Transverse colon (tissue), 4 donors: ENCODE measurements around the gene SYT2. TPM values are rescaled to one million over a fixed set of nuclear protein-coding genes. Genes with fewer than 3 reads are reported as not detected.

ENCODE experiments used
- DNase-seq: peaks from one replicate; pipeline ENCODE4 v3.0.0-alpha.2; 2019
- H3K27ac ChIP-seq, 4 donors: fragments of 200-600 bp; sonication (generic); 2 replicates each; pipeline ENCODE4 v1.5.1; 2016 to 2018; ENCODE audit warnings: inconsistent platforms in 4 of 4
- H3K27me3 ChIP-seq: fragments of 200-600 bp; sonication (generic); 2 replicates; pipeline ENCODE4 v1.5.1; 2017; ENCODE audit warnings: inconsistent platforms
- H3K36me3 ChIP-seq, 4 donors: fragments of 200-600 bp; sonication (generic); 2 replicates each; pipeline ENCODE4 v1.5.1; 2017 to 2019; ENCODE audit warnings: inconsistent platforms in 4 of 4
- H3K4me1 ChIP-seq, 4 donors: fragments of 200-600 bp; sonication (generic); 2 replicates each; pipeline ENCODE4 v1.5.1; 2017 to 2020; ENCODE audit warnings: inconsistent platforms in 4 of 4
- H3K4me3 ChIP-seq, 4 donors: fragments of 200-600 bp; sonication (generic); 1 replicate in 1 of 4; 2 replicates in 3 of 4; pipeline versions ENCODE4 v1.5.1 to v1.6.1; 2017 to 2019; ENCODE audit warnings: inconsistent platforms in 4 of 4
- H3K9me3 ChIP-seq, 2 donors: fragments of 200-600 bp; sonication (generic); 2 replicates each; pipeline ENCODE4 v1.5.1; 2017 to 2019; ENCODE audit warnings: inconsistent platforms in 2 of 2
- CTCF ChIP-seq, 5 experiments: fragments of 200-600 bp in 3 of 5; fragments of 450-650 bp in 2 of 5; sonication (generic) in 3 of 5; IDR thresholded peaks; 1 replicate in 2 of 5; 2 replicates in 3 of 5; pipeline ENCODE4 v1.5.1; 2016 to 2017; ENCODE audit warnings: antibody characterized with exemption in 5 of 5, inconsistent platforms in 3 of 5, mild to moderate bottlenecking in 2 of 5, moderate library complexity in 1 of 5
- EP300 ChIP-seq: sonication (generic); formaldehyde crosslinking; IDR thresholded peaks from one replicate; pipeline ENCODE4 v1.6.1; 2017; ENCODE audit warnings: antibody characterized with exemption, low read depth
- POLR2A ChIP-seq: fragments of 450-650 bp; IDR thresholded peaks from one replicate; pipeline ENCODE4 v1.6.1; 2016; ENCODE audit warnings: antibody characterized with exemption, mild to moderate bottlenecking, moderate library complexity
- POLR2AphosphoS5 ChIP-seq, 3 donors: sonication (generic); formaldehyde crosslinking; IDR thresholded peaks; one replicate each; pipeline ENCODE4 v1.6.1; 2016; ENCODE audit warnings: antibody characterized with exemption in 3 of 3
- WGBS, 2 donors: methylation state at CpG; one replicate each; pipeline ENCODE4 v1.1.5; 2018; ENCODE audit warnings: low coverage in 1 of 2; 5-methylcytosine and 5-hydroxymethylcytosine counted together
- in situ Hi-C, 4 donors: fragments of 200-750 bp; cut with MboI; loops; one replicate each; pipeline versions ENCODE4 v1.15.0 to v1.15.1; 2017; ENCODE audit warnings: low sequenced_read_pairs in 3 of 4, low pct_ligation_motif_present in 1 of 4, low pct_unique_long_range_greater_than_20kb in 1 of 4
- intact Hi-C: fragments of 100-400 bp; cut with DNase I; formaldehyde crosslinking; loops from one replicate; pipeline ENCODE4 v1.15.1; 2023; ENCODE audit warnings: low total_unique reads
- total RNA-seq, 4 donors: library from RNA; depleted of rRNA; stranded (reverse); fragments of >200 nt; gene quantifications; one replicate each; pipeline ENCODE4 v1.1.0, GENCODE V29; 2016

The SYT2 gene
- total RNA-seq, 4 donors from 2014 or later = 0.16 to 0.40 TPM; not detected in 2

- Histone ChIP-seq H3K27ac (no peak overlapping the region), H3K27me3 (peaks cover 51% of the 10 kb centered on the region), H3K4me3 (no peak overlapping the region), H3K9me3 (no peaks in the 10 kb centered on the region), H3K4me1 (no peaks in the 10 kb centered on the region), H3K36me3 (no peaks in the 10 kb centered on the region)
- WGBS, 2 donors = 62 to 100% methylated on average over 1 to 6 of the region's 6 CpGs
- in situ Hi-C loops = loop anchor here (25.0 kb wide), 2 partner anchors 216 to 516 kb away; partner anchors contain the start of gene LGR6 (in 3 of the 4)
- TF ChIP-seq POLR2A = no peak
- TF ChIP-seq EP300 = no peak
- no peak for TF ChIP-seq CTCF (IDR thresholded peaks at IDR 0.05)
- TF ChIP-seq POLR2AphosphoS5 (IDR thresholded peaks at IDR 0.05) = no peak
- intact Hi-C loops = no loop called here
- DNase-seq = no peak
Observed at GRCh38 chr1:202703191-202703590, 7.1 kb downstream of the SYT2 start.

GRCh38 chr1:202702088-202702487 lies 8.2 kb downstream of the SYT2 start:
- intact Hi-C loops = no loop called here
- DNase-seq = no peak
- H3K9me3 ChIP-seq = no peaks in the 10 kb centered on the region
- H3K27me3 ChIP-seq = peaks cover 45% of the 10 kb centered on the region
- no peaks in the 10 kb centered on the region for H3K4me1 ChIP-seq
- no peak overlapping the region for H3K27ac ChIP-seq
- 69% methylated on average over 5 of the region's 5 CpGs; no CpG with 5 or more reads in 1 of the 2 donors for WGBS, 2 donors
- no peaks in the 10 kb centered on the region for H3K36me3 ChIP-seq
- H3K4me3 ChIP-seq = no peak overlapping the region
- in situ Hi-C loops = loop anchor here (25.0 kb wide), 2 partner anchors 215 to 515 kb away; partner anchors contain the start of gene LGR6 (in 3 of the 4)
- TF ChIP-seq POLR2A (no peak), EP300 (no peak), CTCF (IDR thresholded peaks at IDR 0.05) (no peak), POLR2AphosphoS5 (IDR thresholded peaks at IDR 0.05) (no peak)

- in situ Hi-C loops (loop anchor here (25.0 kb wide), 2 partner anchors 214 to 514 kb away; partner anchors contain the start of gene LGR6 (in 3 of the 4)), intact Hi-C loops (no loop called here)
- TF ChIP-seq CTCF (IDR thresholded peaks at IDR 0.05) = no peak
- TF ChIP-seq EP300 = no peak
- TF ChIP-seq POLR2A = no peak
- TF ChIP-seq POLR2AphosphoS5 (IDR thresholded peaks at IDR 0.05) = no peak
- H3K4me3 ChIP-seq = no peak overlapping the region
- no peak overlapping the region for H3K27ac ChIP-seq
- H3K9me3 ChIP-seq = no peaks in the 10 kb centered on the region
- H3K27me3 ChIP-seq = peaks cover 51% of the 10 kb centered on the region
- H3K36me3 ChIP-seq = no peaks in the 10 kb centered on the region
- DNase-seq = no peak
- 94 to 95% methylated on average over 3 of the region's 3 CpGs for WGBS, 2 donors
- no peaks in the 10 kb centered on the region for H3K4me1 ChIP-seq
Observed at GRCh38 chr1:202701200-202701599, 9.1 kb downstream of the SYT2 start.

- DNase-seq = no peak
- intact Hi-C loops (no loop called here), in situ Hi-C loops (loop anchor here (25.0 kb wide), 2 partner anchors 213 to 513 kb away; partner anchors contain the start of gene LGR6 (in 3 of the 4))
- WGBS, 2 donors = 59 to 80% methylated on average over 2 to 5 of the region's 5 CpGs
- H3K4me1 ChIP-seq = no peaks in the 10 kb centered on the region
- TF ChIP-seq POLR2A = no peak
- TF ChIP-seq POLR2AphosphoS5 (IDR thresholded peaks at IDR 0.05) = no peak
- no peak for TF ChIP-seq EP300
- TF ChIP-seq CTCF (IDR thresholded peaks at IDR 0.05) = no peak
- no peaks in the 10 kb centered on the region for H3K9me3 ChIP-seq
- H3K36me3 ChIP-seq = no peaks in the 10 kb centered on the region
- peaks cover 42% of the 10 kb centered on the region for H3K27me3 ChIP-seq
- no peak overlapping the region for H3K4me3 ChIP-seq
- no peak overlapping the region for H3K27ac ChIP-seq
Observed at GRCh38 chr1:202700061-202700460, 10.2 kb downstream of the SYT2 start.
